Measurements from ENCODE around the gene PPP1R13B. TPM values are rescaled to one million over a fixed set of nuclear protein-coding genes. Genes with fewer than 3 reads are reported as not detected.

PPP1R13B gene
- total and polyA plus RNA-seq, 7 donors: 8.6 to 26.9 (median 9.9) TPM

GRCh38 chr14:103867020-103867419, 19.6 kb upstream of the PPP1R13B start:
- intact Hi-C loops (cut with DNase I): no loop called here
- peaks cover 0 to 18% (median 8%) of the 10 kb centered on the region in 4 donors for H3K4me1 ChIP-seq
- H3K27me3 ChIP-seq: peaks cover 0 to 6% (median 0%) of the 10 kb centered on the region in 3 donors
- no peaks in the 10 kb centered on the region for H3K36me3 ChIP-seq
- no peak overlapping the region for H3K4me3 ChIP-seq
- peak overlapping the region in 2 of 4 donors; percentile 53 to 73 for H3K27ac ChIP-seq
- TF ChIP-seq POLR2A (IDR thresholded peaks at IDR 0.05) (no peak), EP300 (IDR thresholded peaks at IDR 0.05) (no peak), POLR2AphosphoS5 (IDR thresholded peaks at IDR 0.05) (no peak), CTCF (IDR thresholded peaks at IDR 0.05) (no peak)
- H3K9me3 ChIP-seq: no peaks in the 10 kb centered on the region
- no peak for DNase-seq
- WGBS, 2 donors: 93 to 94% methylated on average over 10 of the region's 10 CpGs

- H3K4me3 ChIP-seq: no peak overlapping the region
- TF ChIP-seq POLR2AphosphoS5 (IDR thresholded peaks at IDR 0.05) (no peak), EP300 (IDR thresholded peaks at IDR 0.05) (no peak), POLR2A (IDR thresholded peaks at IDR 0.05) (no peak), CTCF (IDR thresholded peaks at IDR 0.05) (no peak)
- intact Hi-C loops (cut with DNase I): no loop called here
Observed at GRCh38 chr14:103863245-103863644, 15.9 kb upstream of the PPP1R13B start.

GRCh38 chr14:103862393-103862782, 15.0 kb upstream of the PPP1R13B start:
- intact Hi-C loops (cut with DNase I): no loop called here
- no peaks in the 10 kb centered on the region for H3K9me3 ChIP-seq
- TF ChIP-seq POLR2AphosphoS5 (IDR thresholded peaks at IDR 0.05): no peak
- TF ChIP-seq CTCF (IDR thresholded peaks at IDR 0.05): no peak
- no peak for TF ChIP-seq EP300 (IDR thresholded peaks at IDR 0.05)
- TF ChIP-seq POLR2A (IDR thresholded peaks at IDR 0.05): no peak
- H3K27me3 ChIP-seq: no peaks in the 10 kb centered on the region
- no peak for DNase-seq
- H3K4me3 ChIP-seq: no peak overlapping the region
- peaks cover 0 to 5% (median 1%) of the 10 kb centered on the region in 4 donors for H3K4me1 ChIP-seq
- H3K27ac ChIP-seq: no peak overlapping the region
- H3K36me3 ChIP-seq: no peaks in the 10 kb centered on the region
- WGBS, 2 donors: 76 to 80% methylated on average over 7 of the region's 7 CpGs

More at GRCh38 chr14:103863245-103863644, 15.9 kb upstream of the PPP1R13B start:
- no peak for DNase-seq
- Histone ChIP-seq H3K36me3 (no peaks in the 10 kb centered on the region), H3K27ac (no peak overlapping the region), H3K27me3 (no peaks in the 10 kb centered on the region), H3K9me3 (no peaks in the 10 kb centered on the region), H3K4me1 (peaks cover 0 to 14% (median 3%) of the 10 kb centered on the region in 4 donors)
- 87 to 90% methylated on average over 6 of the region's 6 CpGs for WGBS, 2 donors

GRCh38 chr14:103861413-103862392, 14.3 kb upstream of the PPP1R13B start:
- H3K4me3 ChIP-seq: no peak overlapping the region
- no peaks in the 10 kb centered on the region for H3K36me3 ChIP-seq
- no peak for DNase-seq
- H3K4me1 ChIP-seq: no peaks in the 10 kb centered on the region
- H3K27ac ChIP-seq: no peak overlapping the region
- 81 to 85% methylated on average over 14 of the region's 14 CpGs for WGBS, 2 donors
- no peaks in the 10 kb centered on the region for H3K9me3 ChIP-seq
- intact Hi-C loops (cut with DNase I): no loop called here
- H3K27me3 ChIP-seq: no peaks in the 10 kb centered on the region
- TF ChIP-seq POLR2AphosphoS5 (IDR thresholded peaks at IDR 0.05) (no peak), CTCF (IDR thresholded peaks at IDR 0.05) (no peak), EP300 (IDR thresholded peaks at IDR 0.05) (no peak), POLR2A (IDR thresholded peaks at IDR 0.05) (no peak)
